ENCODE results near the gene SH3BP4.
"Not testable (repeated sequence)": the region's sequence is repeated elsewhere in the genome, so short reads cannot be mapped to it uniquely, and the experiment has no call there.

The SH3BP4 gene

GRCh38 chr2:235055891-235056516 is 104.2 kb downstream of the SH3BP4 start:
- peak; percentile 82 for TF ChIP-seq CTCF (conservative IDR thresholded peaks at IDR 0.05)
- H3K27ac ChIP-seq = no peak overlapping the region

- H3K27ac ChIP-seq = no peak overlapping the region
- no peak for TF ChIP-seq CTCF (conservative IDR thresholded peaks at IDR 0.05)
Measured at GRCh38 chr2:235056768-235057167, 105.0 kb downstream of the SH3BP4 start.

- not testable (repeated sequence) for H3K27ac ChIP-seq
Measured at GRCh38 chr2:235057616-235058015, 105.8 kb downstream of the SH3BP4 start.

- no peak overlapping the region for H3K27ac ChIP-seq
Measured at GRCh38 chr2:235059161-235059560, 107.3 kb downstream of the SH3BP4 start.

GRCh38 chr2:235061656-235062055 is 109.8 kb downstream of the SH3BP4 start:
- no peak for TF ChIP-seq CTCF (conservative IDR thresholded peaks at IDR 0.05)
- no peak overlapping the region for H3K27ac ChIP-seq

More at GRCh38 chr2:235059161-235059560, 107.3 kb downstream of the SH3BP4 start:
- no peak for TF ChIP-seq CTCF (conservative IDR thresholded peaks at IDR 0.05)

- no peak for TF ChIP-seq CTCF (conservative IDR thresholded peaks at IDR 0.05)
Measured at GRCh38 chr2:235063471-235063961, 111.7 kb downstream of the SH3BP4 start.

GRCh38 chr2:235064976-235065375 is 113.2 kb downstream of the SH3BP4 start:
- H3K27ac ChIP-seq = no peak overlapping the region

More at GRCh38 chr2:235063471-235063961, 111.7 kb downstream of the SH3BP4 start:
- no peak overlapping the region for H3K27ac ChIP-seq

More at GRCh38 chr2:235064976-235065375, 113.2 kb downstream of the SH3BP4 start:
- TF ChIP-seq CTCF (conservative IDR thresholded peaks at IDR 0.05) = no peak

Data from VCaP (cell line).